Panc1 (cell line): ENCODE results near the gene OSBPL5. TPM values are rescaled to one million over a fixed set of nuclear protein-coding genes. Genes with fewer than 3 reads are reported as not detected.

Experiments
- ATAC-seq: fragments of 200-7000 bp; cut with Tn5 transposase; 2 replicates; pipeline ENCODE4 v1.9.1; 2020; ENCODE audit warnings: mild to moderate bottlenecking, moderate library complexity
- BruUV-seq: library from RNA; stranded (reverse); fragments of 400-500 nt; replicated peaks from 2 replicates; lab custom pipeline; 2021; lab: Mats Ljungman, UMichigan
- CTCF ChIA-PET: fragments of 300-600 bp; sonication (Branson Sonifier 250); formaldehyde crosslinking; loops from one replicate; lab custom pipeline; 2022; ENCODE audit warnings: antibody characterized with exemption; lab: Charles Lee
- POLR2A ChIA-PET: fragments of 300-600 bp; sonication (Branson Sonifier 250); formaldehyde crosslinking; loops from one replicate; lab custom pipeline; 2022; ENCODE audit warnings: antibody characterized with exemption; lab: Charles Lee
- DNase-seq: peaks from one replicate; pipeline ENCODE4 v3.0.0-alpha.2; 2010; ENCODE audit warnings: low read depth, low spot score
- H3K27ac ChIP-seq: 2 replicates; pipeline ENCODE4 v1.5.1; 2011; ENCODE audit warnings: mild to moderate bottlenecking, low read length, inconsistent platforms
- H3K27me3 ChIP-seq: fragments of 200-500 bp; sonication (Bioruptor generic); 2 replicates; pipeline ENCODE4 v1.6.0; 2014; ENCODE audit warnings: low read length, inconsistent platforms; ENCODE audit not compliant: control insufficient read depth, insufficient read depth
- H3K36me3 ChIP-seq: fragments of 200-500 bp; sonication (Bioruptor generic); 2 replicates; pipeline ENCODE4 v1.5.1; 2014; ENCODE audit warnings: inconsistent platforms, mild to moderate bottlenecking, low read length, moderate library complexity; ENCODE audit not compliant: control insufficient read depth, insufficient read depth
- H3K4me1 ChIP-seq: 2 replicates; pipeline ENCODE4 v1.5.1; 2011; ENCODE audit warnings: inconsistent platforms, mild to moderate bottlenecking, low read length, moderate library complexity; ENCODE audit not compliant: control insufficient read depth, insufficient read depth
- H3K4me3 ChIP-seq, 2 experiments: 2 replicates each; pipeline ENCODE4 v1.5.1; 2011 to 2012; ENCODE audit warnings: low read depth in 2 of 2, low read length in 2 of 2, mild to moderate bottlenecking in 2 of 2, inconsistent platforms in 1 of 2, moderate library complexity in 1 of 2
- H3K9me3 ChIP-seq: fragments of 200-500 bp; sonication (Bioruptor generic); 2 replicates; pipeline ENCODE4 v1.5.1; 2014; ENCODE audit warnings: low read depth, mild to moderate bottlenecking, inconsistent platforms, low read length, moderate library complexity; ENCODE audit not compliant: control insufficient read depth, insufficient read depth
- CTCF ChIP-seq: fragments of 450-650 bp; IDR thresholded peaks from 2 replicates; pipeline ENCODE4 v1.5.1; 2017; ENCODE audit warnings: mild to moderate bottlenecking
- POLR2AphosphoS5 ChIP-seq: IDR thresholded peaks from 2 replicates; pipeline ENCODE4 v1.6.1; 2012; ENCODE audit warnings: mild to moderate bottlenecking, low read depth, low read length, moderate library complexity
- REST ChIP-seq, 2 experiments: IDR thresholded peaks; 2 replicates each; pipeline ENCODE4 v1.6.1; 2011 to 2012; ENCODE audit warnings: low read depth in 2 of 2, control low read depth in 1 of 2, low read length in 1 of 2, mild to moderate bottlenecking in 1 of 2, moderate library complexity in 1 of 2; ENCODE audit not compliant: insufficient read depth in 1 of 2
- SIN3A ChIP-seq: IDR thresholded peaks from 2 replicates; pipeline ENCODE4 v1.6.1; 2012; ENCODE audit warnings: low read depth, mild to moderate bottlenecking, low read length, moderate library complexity, borderline replicate concordance; ENCODE audit not compliant: insufficient read depth
- TCF7L2 ChIP-seq: IDR thresholded peaks from 2 replicates; pipeline ENCODE4 v1.6.1; 2011; ENCODE audit warnings: mild to moderate bottlenecking, low read depth, low read length, inconsistent platforms
- in situ Hi-C: cut with HindIII; loops from 2 replicates; pipeline ENCODE4 v1.10.0; 2016; ENCODE audit warnings: low sequenced_read_pairs, low pct_unique_long_range_greater_than_20kb
- intact Hi-C: fragments of 100-400 bp; cut with micrococcal nuclease; formaldehyde crosslinking; loops from one replicate; pipeline ENCODE4 v1.10.0; 2022; ENCODE audit not compliant: unreplicated experiment
- total RNA-seq: library from RNA; stranded (reverse); gene quantifications from one replicate; pipeline ENCODE4 v1.2.1, GENCODE V29; 2021; ENCODE audit not compliant: unreplicated experiment

The OSBPL5 gene
- total RNA-seq, 1 experiment from 2014 or later: 20.2 TPM

GRCh38 chr11:3099178-3099577, 65.9 kb downstream of the OSBPL5 start:
- no peak for DNase-seq
- H3K4me1 ChIP-seq: peaks cover 18% of the 10 kb centered on the region
- BruUV-seq: TSS peak; percentile 56
- H3K27ac ChIP-seq: no peak overlapping the region
- no peak overlapping the region for H3K4me3 ChIP-seq
- no peaks in the 10 kb centered on the region for H3K9me3 ChIP-seq
- CTCF ChIA-PET: interaction anchor here (1.0 kb wide), 1 partner anchor 8 kb away, joined by 7 read pairs; no protein-coding TSS in a partner anchor
- no peak for ATAC-seq
- H3K36me3 ChIP-seq: no peaks in the 10 kb centered on the region
- H3K27me3 ChIP-seq: no peaks in the 10 kb centered on the region
- intact Hi-C loops: loop anchor here (10.0 kb wide), 1 partner anchor 164 kb away; no protein-coding TSS in a partner anchor
- in situ Hi-C loops: no loop called here
- POLR2A ChIA-PET: no interaction called here
- no peak for TF ChIP-seq CTCF
- TF ChIP-seq TCF7L2: no peak
- no peak for TF ChIP-seq REST (IDR thresholded peaks at IDR 0.05; ENCODE audit: insufficient read depth in 1 of 2, low read depth in 2 of 2, low read length in 1 of 2)

GRCh38 chr11:3096909-3097530, 68.1 kb downstream of the OSBPL5 start:
- BruUV-seq: no TSS peak
- Histone ChIP-seq H3K36me3 (no peaks in the 10 kb centered on the region), H3K27me3 (no peaks in the 10 kb centered on the region), H3K4me3 (no peak overlapping the region), H3K27ac (no peak overlapping the region), H3K9me3 (no peaks in the 10 kb centered on the region), H3K4me1 (peaks cover 27% of the 10 kb centered on the region)
- ChIA-PET POLR2A (no interaction called here), CTCF (no interaction called here)
- DNase-seq: no peak
- no peak for ATAC-seq
- intact Hi-C loops (loop anchor here (10.0 kb wide), 1 partner anchor 162 kb away; no protein-coding TSS in a partner anchor), in situ Hi-C loops (no loop called here)
- TF ChIP-seq POLR2AphosphoS5 (no peak), SIN3A (no peak), REST (IDR thresholded peaks at IDR 0.05; ENCODE audit: insufficient read depth in 1 of 2, low read depth in 2 of 2, low read length in 1 of 2) (no peak), TCF7L2 (no peak), CTCF (no peak)
